Stimulated activated CD8-positive, alpha-beta memory T cell treated with anti-CD3 and anti-CD28 coated beads, Interleukin-7, amount 100 ng/mL, for 24 hours (primary cell): ENCODE data around the gene ST3GAL3.

Experiments used
- DNase-seq: peaks from one replicate; pipeline ENCODE4 v3.0.0-alpha.2; 2020; ENCODE audit warnings: low read depth

Gene ST3GAL3

DNA sequence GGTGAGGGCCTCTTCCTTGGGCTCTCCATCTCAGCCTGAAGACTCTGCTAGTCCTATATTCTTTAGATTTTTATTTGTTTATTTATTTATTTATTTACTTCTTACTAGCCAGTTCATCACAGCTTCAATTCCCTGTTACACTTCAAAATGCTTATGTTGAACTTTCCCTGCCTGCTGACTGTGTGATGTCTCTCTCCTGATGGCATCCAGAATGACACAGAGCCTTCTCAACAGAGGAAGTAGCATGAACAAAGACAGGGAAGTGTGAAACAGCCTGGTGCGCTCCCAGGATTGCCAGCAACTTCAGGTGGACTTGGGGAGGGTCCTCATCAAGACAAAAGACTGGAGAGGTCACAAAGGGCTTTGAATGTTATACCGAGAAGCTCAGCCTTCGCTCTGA is 235.1 kb downstream of the ST3GAL3 start:
- no peak for DNase-seq

DNA sequence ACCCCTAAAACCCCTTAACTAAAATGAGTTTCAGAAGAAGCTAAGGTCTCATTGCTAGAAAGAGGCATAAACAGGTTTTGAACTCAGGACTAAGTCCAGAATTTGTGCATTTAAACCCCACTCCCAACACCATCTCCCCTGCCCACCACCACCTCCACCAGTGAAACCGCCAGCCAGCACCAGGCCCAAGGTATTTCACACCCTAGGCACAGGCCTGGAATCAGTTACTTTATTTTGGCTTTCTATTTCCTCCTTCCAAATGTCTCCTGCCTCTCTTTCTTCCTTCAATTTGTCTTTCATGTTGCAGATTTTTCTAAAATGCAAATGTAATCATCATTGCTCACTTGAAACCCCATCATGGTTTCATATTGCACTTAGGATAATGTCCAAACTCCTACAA is 237.5 kb downstream of the ST3GAL3 start:
- no peak for DNase-seq

DNA sequence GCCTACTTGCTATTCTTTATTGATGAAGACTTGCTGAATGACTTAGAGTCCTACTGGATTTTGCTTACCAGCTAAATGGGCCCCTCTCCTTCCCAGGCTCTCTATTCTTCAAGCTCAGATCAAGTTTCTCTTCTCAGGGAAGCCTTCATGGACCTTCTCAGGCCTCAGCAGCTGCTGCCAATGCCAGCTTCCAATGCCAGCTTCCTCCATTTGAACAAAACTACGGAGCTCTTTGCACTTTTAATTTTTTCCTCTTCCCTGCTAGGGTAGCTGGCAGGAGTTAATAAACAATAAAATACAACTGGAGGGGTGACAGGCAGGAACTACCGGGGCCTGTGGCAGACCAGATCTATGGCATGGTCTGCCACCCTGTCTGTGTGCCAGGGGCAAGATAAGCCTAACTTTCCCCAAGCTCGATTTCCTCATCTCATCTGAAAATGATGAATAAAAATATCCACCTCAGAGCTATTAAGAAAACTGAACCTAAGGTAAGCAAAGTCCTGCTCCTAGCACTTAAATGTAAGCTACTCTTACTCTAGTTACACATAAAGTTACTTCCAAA is 238.4 kb downstream of the ST3GAL3 start:
- DNase-seq, result no peak

- DNase-seq, result peak; percentile 85
These were observed 239.1 kb downstream of the ST3GAL3 start, which contains the start of gene IPO13 for GRCh38 chr1:43946236-43947060. IPO13 (plus strand) TSS chr1:43946950; CDS start chr1:43947601, 651 bp downstream.

DNA sequence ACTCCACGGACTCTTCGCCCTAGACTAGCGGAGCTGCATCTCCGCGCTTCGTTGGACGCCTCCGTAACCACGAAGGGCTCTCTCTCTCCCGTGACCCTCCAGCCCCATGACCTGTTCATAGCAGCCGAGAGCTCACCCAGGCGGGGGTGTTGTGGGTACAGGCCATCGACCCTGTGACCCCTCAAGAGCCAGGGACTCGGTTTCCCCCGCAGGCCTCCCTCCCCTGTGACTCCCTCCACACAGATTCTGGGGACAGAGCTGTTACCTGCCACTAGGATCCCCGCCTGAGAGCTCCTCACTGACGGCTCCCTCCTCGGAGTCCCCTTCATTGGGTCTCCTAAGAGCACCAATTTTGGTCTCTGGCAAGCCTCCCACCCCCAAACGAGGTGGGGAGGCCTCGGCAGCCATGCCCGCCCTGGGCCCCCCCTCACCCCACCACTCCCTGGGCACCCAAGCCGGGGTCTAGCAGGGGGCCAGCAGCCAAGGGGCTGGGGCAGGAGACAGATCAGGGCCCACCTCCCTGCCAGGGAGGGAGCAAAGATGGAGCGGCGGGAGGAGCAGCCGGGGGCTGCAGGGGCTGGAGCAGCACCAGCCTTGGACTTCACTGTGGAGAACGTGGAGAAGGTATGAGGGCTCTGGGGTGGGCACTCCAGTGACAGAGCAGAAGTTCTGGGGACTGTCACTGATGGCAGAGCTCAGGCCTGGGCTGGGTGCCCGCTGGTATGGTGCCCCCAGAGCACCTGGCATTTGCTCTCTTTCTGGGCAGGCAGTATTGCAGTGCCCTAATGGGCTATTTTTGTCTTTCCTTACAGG is 239.9 kb downstream of the ST3GAL3 start:
- no peak for DNase-seq

GRCh38 chr1:43947874-43948437 is 240.6 kb downstream of the ST3GAL3 start:
- DNase-seq, result no peak

- no peak for DNase-seq
These were observed 242.3 kb downstream of the ST3GAL3 start for GRCh38 chr1:43949678-43950077.

DNA sequence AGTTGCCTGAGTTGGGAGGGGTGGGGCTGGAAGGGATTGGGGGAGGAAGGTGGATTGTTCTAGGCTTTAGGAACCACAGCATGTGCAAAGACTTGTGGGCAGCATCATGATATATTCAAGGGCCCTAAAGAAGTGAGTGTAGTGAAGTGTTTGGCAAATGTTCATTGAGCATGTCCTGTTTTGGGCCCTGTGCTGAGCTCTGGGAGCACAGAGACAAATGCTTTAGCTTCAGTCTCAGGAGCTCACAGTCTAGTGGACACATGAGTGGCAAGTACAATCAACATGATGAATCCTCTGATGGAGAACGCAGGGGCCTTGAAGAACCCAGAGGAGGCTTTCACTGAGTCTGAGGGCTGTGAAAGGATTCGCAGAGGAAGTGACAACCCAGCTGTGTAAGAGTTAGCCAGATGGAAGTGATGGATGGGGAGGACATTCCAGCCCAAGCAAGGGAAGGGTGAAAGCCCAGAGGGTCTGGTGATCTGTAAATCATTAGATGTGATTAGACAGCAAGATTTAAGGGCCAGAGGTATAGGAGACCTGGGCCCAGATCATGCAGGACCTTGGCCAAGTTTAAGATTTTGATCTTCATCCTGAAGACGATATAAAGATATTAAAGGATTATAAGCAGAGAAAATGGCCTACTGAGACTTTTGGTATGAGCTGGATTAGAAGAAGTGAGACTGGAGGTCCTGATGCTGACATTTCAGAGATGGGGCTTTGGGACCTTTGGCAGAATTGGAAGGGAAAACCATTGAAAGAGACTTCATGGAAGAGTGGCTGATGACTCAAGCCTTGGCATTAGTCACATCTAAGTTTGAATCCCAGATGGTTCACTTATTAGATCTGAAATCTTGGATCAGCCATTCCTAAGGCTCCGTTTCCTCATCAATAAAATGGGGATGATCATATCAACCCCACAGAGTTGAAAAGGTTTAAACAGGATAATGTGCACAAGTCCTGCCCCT is 244.0 kb downstream of the ST3GAL3 start:
- DNase-seq, result no peak

DNA sequence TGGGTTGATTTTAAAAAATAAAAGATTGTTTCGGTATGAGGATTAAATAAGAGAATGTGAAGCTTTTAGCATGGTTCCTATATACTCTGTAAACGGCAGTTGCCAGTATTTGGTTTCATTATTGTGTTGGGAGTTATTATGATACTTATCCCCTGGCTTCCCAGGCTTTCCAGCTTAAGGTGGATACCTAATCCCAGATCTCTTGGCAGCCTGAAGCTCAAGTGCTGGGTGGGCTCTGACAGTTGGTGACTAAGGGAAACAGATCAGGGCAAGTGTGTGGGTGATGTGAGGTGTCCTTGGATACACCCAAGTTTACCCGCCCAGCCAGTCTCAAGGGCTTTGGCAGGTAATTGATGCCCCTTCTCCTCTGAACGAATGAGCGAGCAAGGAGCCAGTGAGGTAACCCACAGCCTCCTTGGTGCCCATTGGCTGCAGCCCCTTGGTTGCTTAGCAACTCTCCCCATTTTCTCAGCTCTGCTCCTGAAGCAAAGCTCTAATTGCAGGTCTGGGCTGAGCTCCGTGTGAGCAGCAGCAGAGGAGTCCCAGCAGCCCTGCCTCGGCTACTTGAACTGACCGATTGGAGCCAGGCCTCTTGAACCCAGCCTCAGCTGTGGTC is 245.5 kb downstream of the ST3GAL3 start:
- no peak for DNase-seq

DNA sequence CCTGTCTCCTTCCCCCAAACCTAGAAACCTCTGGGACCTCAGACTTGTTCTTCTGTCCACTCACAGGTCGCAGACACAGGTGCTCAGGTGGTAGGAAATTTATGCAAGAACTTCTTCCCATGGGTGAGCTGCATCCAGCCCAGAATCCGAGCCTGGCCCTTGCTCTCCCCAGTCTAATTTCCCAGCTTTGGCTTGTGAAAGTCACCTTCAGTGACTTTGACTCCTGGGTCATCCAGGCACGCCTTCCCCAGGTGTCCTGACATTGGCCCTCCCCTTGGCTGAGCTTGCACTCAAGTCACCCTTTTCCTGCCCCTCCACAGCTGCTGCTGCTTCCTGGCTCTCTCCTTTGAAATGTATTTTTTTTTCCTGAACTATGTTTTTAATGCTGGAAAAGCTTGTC is 246.0 kb downstream of the ST3GAL3 start:
- no peak for DNase-seq

DNA sequence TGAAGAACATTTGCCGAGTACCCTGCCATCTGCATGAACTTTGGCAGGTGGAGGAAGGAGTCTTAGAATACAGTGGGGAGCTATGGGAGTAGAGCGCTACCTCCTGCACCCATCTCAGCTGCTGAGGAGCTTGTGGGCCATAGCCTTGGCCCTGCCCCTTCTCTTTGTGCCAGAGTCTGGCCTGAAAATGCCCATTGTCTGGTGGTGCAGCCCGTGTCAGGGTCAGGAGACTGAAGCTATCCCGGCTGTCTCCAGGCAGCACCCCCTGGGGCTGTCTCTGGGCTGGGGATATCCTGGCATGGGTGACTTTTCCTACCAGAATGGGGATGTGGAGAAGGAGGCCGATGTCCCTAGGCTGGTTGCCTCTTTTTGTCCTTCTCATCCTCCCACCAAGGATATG is 246.7 kb downstream of the ST3GAL3 start:
- no peak for DNase-seq

DNA sequence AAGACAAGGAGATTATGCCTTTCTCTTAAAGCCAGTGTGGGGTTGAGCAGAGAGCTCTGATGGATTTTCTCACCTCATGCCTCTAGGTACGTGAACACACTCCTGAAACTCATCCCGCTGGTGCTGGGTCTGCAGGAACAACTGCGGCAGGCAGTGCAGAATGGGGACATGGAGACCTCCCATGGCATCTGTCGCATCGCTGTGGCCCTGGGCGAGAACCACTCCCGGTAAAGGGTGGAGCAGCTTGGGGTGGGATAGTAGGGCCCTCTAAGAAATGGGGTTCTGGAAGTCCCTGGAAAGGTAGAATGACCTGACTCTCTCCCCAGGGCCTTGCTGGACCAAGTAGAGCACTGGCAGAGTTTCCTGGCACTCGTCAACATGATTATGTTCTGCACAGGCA is 248.9 kb downstream of the ST3GAL3 start:
- DNase-seq, result no peak

GRCh38 chr1:43957407-43958040 is 250.2 kb downstream of the ST3GAL3 start:
- no peak for DNase-seq

GRCh38 chr1:43958351-43959255 is 251.3 kb downstream of the ST3GAL3 start:
- DNase-seq, result no peak

GRCh38 chr1:43960798-43961197 is 253.5 kb downstream of the ST3GAL3 start:
- DNase-seq, result no peak

DNA sequence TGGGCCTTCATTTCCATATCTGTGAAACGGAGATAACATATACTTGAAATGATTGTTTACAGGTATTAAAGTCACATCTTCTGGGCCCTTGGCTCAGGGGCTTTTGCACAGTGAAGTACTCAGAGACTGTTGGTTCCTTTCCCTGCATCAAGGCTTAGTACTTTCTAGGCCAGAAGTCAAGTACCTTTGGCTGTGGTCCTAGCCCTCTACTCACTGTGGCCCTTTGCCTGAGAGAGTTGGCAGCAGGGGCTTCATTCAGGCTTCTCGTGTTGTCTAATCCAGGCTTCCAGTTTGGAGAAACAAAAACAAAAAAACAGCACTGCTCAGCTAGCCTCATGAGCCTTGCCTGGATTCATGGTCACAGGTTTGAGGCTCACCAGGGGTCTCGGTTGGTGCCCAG is 254.4 kb downstream of the ST3GAL3 start:
- no peak for DNase-seq

- DNase-seq, result no peak
These were observed 255.0 kb downstream of the ST3GAL3 start for GRCh38 chr1:43962324-43962723.

GRCh38 chr1:43963006-43963405 is 255.7 kb downstream of the ST3GAL3 start:
- no peak for DNase-seq

DNA sequence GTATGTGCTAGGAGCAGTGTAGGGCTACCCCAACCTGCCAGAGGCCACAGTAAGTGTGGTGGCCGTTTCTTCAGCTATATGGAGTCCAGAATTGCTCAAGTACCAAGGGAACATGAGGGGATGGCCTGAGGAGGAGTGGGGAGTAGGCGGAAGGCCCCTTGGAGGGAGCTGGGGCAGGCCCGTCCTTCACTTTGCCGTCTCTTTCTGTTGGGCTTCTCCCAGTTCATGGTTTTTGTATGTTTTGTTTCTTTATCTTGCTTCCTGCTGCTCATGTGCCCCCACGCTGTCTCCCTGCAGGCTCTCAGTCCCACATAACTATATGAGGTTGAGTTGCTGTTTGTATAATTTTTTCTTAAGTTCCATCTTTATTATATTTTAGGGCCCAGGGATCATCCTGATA is 256.6 kb downstream of the ST3GAL3 start:
- no peak for DNase-seq
